ENCODE results near the gene SEMA3E. TPM values are rescaled to one million over a fixed set of nuclear protein-coding genes. Genes with fewer than 3 reads are reported as not detected.

Gene SEMA3E
- 10 to 100 TPM in 3 of 4 donors, 1 to 10 TPM in 1; 7.8 to 16.3 (median 11.8) TPM for total RNA-seq
- polyA plus RNA-seq = under 1 TPM; under 0.01 to 0.51 (median under 0.01) TPM

DNA sequence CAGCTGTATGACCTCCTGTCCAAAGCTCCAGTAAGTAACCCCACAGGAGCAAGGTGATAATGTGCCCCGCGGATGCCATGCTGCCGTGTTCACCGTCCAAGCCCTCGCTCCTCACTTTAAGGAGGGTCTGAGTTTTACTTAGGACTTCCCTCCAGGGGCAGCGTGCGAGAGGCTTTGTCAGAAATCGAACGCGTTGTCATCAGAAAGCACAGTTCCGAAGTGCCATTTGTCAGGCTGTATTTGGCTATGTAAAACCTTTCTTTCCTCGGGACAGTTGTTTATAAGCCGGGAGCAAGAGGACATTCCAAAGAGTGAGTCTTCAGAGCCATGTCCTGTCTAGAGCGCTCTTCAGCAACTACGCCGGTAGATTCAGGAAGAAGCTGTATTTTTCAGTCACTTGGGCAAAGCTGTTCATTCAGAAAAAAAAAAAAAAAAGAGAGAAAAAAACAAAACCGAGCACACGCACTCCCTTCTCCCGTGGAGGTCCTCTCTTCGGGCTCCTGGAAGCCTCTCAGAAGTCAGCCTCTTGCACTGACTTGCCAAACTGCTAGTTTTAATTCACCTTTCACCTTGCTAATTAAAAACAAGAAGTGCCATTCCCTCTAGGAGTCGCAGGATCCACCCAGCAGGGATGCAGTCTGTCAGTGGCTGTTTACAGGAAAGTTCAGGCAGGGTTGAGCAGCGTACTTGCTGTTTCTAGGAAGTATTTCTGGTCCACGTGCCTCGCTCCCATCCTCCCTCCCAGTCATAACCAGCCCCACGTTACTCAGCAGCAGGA is at the start of gene SEMA3E:
SEMA3E (minus strand) TSS at position 676 of the 778 bp plus-strand sequence.
- Histone ChIP-seq H3K27ac (peak within 1 kb of the TSS; percentile 24 to 68 (median 60)), H3K27me3 (no peaks in the 10 kb centered on the region), H3K4me1 (peaks cover 0 to 10% (median 4%) of the 10 kb centered on the region in 4 donors), H3K36me3 (no peaks in the 10 kb centered on the region), H3K9me3 (no peaks in the 10 kb centered on the region), H3K4me3 (peak within 1 kb of the TSS; percentile 20 to 50 (median 45))
- intact Hi-C loops (cut with DNase I) = no loop called here
- TF ChIP-seq POLR2AphosphoS5 (IDR thresholded peaks at IDR 0.05) (peak in 1 of 4 donors; percentile 57), POLR2A (IDR thresholded peaks at IDR 0.05) (no peak)
- 2 to 3% methylated on average over 25 of the region's 25 CpGs for WGBS, 2 donors
- peak; percentile 69 for DNase-seq

DNA sequence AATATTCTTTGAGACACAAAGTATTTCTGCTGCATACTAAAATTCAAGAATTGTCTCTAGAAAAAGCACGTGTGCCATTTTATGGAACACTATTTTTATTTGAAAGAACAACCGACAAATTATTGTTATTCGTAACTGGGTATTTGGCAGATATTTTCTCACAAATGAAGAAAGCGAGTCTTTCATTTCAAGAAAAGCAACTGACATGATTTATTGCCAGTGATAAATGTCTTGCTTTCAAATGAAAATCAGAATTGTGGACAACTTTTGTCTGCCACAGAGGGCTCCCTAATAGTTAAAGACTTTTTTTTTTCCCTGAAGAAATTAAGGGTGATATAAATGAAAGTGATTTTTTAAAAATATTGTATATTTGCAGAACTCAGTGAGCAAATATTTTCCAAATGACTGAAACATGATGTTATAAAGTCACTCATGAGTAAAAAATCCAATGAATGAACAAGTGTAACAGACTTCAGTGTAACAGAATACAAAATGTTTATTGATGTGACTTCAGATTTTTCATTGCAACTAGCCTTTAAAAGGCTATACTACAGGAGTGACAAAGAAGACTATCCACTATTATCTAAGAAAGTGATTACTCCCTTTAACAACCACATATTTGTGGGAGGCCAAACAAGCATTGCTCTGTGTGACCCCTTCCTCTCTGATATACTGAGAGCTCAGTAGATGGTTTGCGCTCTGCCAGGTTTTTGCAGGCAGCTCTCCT is 49.0 kb upstream of the SEMA3E start:
- H3K27me3 ChIP-seq = no peaks in the 10 kb centered on the region
- H3K4me1 ChIP-seq = peaks cover 0 to 6% (median 0%) of the 10 kb centered on the region in 4 donors
- no peak for TF ChIP-seq POLR2AphosphoS5 (IDR thresholded peaks at IDR 0.05)
- TF ChIP-seq POLR2A (IDR thresholded peaks at IDR 0.05) = no peak
- no peak for TF ChIP-seq EP300 (IDR thresholded peaks at IDR 0.05)
- TF ChIP-seq, protein P1, sequence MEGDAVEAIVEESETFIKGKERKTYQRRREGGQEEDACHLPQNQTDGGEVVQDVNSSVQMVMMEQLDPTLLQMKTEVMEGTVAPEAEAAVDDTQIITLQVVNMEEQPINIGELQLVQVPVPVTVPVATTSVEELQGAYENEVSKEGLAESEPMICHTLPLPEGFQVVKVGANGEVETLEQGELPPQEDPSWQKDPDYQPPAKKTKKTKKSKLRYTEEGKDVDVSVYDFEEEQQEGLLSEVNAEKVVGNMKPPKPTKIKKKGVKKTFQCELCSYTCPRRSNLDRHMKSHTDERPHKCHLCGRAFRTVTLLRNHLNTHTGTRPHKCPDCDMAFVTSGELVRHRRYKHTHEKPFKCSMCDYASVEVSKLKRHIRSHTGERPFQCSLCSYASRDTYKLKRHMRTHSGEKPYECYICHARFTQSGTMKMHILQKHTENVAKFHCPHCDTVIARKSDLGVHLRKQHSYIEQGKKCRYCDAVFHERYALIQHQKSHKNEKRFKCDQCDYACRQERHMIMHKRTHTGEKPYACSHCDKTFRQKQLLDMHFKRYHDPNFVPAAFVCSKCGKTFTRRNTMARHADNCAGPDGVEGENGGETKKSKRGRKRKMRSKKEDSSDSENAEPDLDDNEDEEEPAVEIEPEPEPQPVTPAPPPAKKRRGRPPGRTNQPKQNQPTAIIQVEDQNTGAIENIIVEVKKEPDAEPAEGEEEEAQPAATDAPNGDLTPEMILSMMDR (IDR thresholded peaks at IDR 0.05) = no peak
- DNase-seq = no peak
- H3K4me3 ChIP-seq = no peak overlapping the region
- H3K27ac ChIP-seq = no peak overlapping the region
- no peaks in the 10 kb centered on the region for H3K9me3 ChIP-seq
- intact Hi-C loops (cut with DNase I) = no loop called here
- 71 to 84% methylated on average over 5 of the region's 5 CpGs for WGBS, 2 donors
- no peaks in the 10 kb centered on the region for H3K36me3 ChIP-seq

- TF ChIP-seq, protein P1 (IDR thresholded peaks at IDR 0.05) = no peak
- TF ChIP-seq POLR2AphosphoS5 (IDR thresholded peaks at IDR 0.05) = no peak
- no peak for TF ChIP-seq POLR2A (IDR thresholded peaks at IDR 0.05)
- no peaks in the 10 kb centered on the region for H3K4me1 ChIP-seq
- no peak overlapping the region for H3K27ac ChIP-seq
- H3K27me3 ChIP-seq = no peaks in the 10 kb centered on the region
- no peak overlapping the region for H3K4me3 ChIP-seq
- no peaks in the 10 kb centered on the region for H3K36me3 ChIP-seq
- 86 to 92% methylated on average over 2 of the region's 2 CpGs for WGBS, 2 donors
- no peaks in the 10 kb centered on the region for H3K9me3 ChIP-seq
- no peak for DNase-seq
- intact Hi-C loops (cut with DNase I) = no loop called here
Observed at GRCh38 chr7:83696101-83696500, 47.2 kb upstream of the SEMA3E start.

- WGBS, 2 donors = 64 to 71% methylated on average over 3 of the region's 3 CpGs
- no peaks in the 10 kb centered on the region for H3K4me1 ChIP-seq
Observed at GRCh38 chr7:83695128-83695960, 46.4 kb upstream of the SEMA3E start.

More at GRCh38 chr7:83695128-83695960, 46.4 kb upstream of the SEMA3E start:
- TF ChIP-seq POLR2A (IDR thresholded peaks at IDR 0.05) = no peak
- TF ChIP-seq, protein P1 (IDR thresholded peaks at IDR 0.05) = no peak
- no peak for TF ChIP-seq EP300 (IDR thresholded peaks at IDR 0.05)
- no peak for TF ChIP-seq POLR2AphosphoS5 (IDR thresholded peaks at IDR 0.05)
- Histone ChIP-seq H3K36me3 (no peaks in the 10 kb centered on the region), H3K4me3 (no peak overlapping the region), H3K9me3 (no peaks in the 10 kb centered on the region), H3K27me3 (no peaks in the 10 kb centered on the region), H3K27ac (no peak overlapping the region)
- no peak for DNase-seq
- intact Hi-C loops (cut with DNase I) = no loop called here
